HG02870 (cell line): ENCODE measurements around the gene KRT77.

Experiments
- ATAC-seq: cut with Tn5 transposase; IDR thresholded peaks from one replicate; pipeline ENCODE4 v1.9.1; 2021; ENCODE audit warnings: mild to moderate bottlenecking, moderate library complexity; ENCODE audit not compliant: unreplicated experiment

KRT77 gene

GRCh38 chr12:52693261-52693660 is 10.1 kb downstream of the KRT77 start:
- ATAC-seq = no peak

DNA sequence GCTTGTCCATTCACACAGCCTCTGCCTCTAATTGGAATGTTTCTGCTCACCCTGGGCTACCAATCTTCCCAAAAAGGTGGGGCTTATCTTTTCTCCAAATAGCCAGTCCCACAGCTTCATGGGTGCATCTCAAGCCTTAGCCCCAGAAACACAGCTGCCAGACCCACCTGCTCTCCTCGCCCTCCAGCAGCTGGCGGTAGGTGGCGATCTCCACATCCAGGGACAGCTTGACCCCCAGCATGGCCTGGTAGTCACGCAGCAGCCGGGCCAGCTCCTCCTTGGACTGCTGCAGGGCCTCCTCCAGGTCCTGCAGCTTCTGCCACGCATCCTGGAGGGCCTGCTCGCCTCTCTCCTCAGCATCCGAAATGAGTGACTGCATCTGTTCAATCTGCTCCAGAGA is 11.1 kb downstream of the KRT77 start:
- ATAC-seq = no peak

- ATAC-seq = no peak
These were observed 11.5 kb downstream of the KRT77 start for GRCh38 chr12:52691841-52692150.

GRCh38 chr12:52691076-52691840 is 12.1 kb downstream of the KRT77 start:
- no peak for ATAC-seq

DNA sequence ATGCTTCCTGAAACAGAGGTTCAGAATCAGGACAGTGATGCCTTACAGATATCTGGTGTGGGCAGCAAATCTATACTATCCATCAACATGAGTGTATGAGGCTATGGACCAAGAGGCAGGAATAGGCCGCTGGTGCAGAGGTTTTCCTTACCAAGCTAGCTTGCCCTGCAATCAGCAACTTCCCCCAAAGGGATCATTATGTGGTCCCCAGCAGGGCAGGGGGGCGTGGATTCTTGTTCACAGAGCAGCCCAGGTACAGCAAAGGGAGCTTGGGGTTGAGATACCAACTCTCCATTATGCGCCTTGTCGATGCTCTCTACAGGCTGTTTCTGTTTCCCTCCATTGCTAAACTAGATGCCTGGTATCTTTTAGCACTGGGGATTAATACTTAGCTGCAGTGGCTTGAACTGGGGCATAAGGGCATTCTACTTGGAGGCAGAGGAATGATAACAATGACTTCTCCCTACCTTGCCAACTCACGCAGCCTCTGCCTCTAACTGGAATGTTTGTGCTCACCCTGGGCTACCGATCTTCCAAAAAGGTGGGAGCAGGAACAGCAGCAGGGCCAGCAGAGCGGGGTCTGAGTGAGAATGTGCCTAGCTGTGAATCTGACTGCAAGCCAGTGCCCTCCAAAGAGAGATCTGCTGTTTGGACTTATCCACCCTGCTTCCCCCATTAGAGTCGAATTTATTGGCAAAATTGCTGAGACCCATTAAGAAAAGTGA is 12.8 kb downstream of the KRT77 start:
- no peak for ATAC-seq

GRCh38 chr12:52689936-52690335 is 13.4 kb downstream of the KRT77 start:
- ATAC-seq = no peak

GRCh38 chr12:52689239-52689638 is 14.1 kb downstream of the KRT77 start:
- ATAC-seq = no peak

- no peak for ATAC-seq
These were observed 14.8 kb downstream of the KRT77 start for GRCh38 chr12:52688481-52688880.

DNA sequence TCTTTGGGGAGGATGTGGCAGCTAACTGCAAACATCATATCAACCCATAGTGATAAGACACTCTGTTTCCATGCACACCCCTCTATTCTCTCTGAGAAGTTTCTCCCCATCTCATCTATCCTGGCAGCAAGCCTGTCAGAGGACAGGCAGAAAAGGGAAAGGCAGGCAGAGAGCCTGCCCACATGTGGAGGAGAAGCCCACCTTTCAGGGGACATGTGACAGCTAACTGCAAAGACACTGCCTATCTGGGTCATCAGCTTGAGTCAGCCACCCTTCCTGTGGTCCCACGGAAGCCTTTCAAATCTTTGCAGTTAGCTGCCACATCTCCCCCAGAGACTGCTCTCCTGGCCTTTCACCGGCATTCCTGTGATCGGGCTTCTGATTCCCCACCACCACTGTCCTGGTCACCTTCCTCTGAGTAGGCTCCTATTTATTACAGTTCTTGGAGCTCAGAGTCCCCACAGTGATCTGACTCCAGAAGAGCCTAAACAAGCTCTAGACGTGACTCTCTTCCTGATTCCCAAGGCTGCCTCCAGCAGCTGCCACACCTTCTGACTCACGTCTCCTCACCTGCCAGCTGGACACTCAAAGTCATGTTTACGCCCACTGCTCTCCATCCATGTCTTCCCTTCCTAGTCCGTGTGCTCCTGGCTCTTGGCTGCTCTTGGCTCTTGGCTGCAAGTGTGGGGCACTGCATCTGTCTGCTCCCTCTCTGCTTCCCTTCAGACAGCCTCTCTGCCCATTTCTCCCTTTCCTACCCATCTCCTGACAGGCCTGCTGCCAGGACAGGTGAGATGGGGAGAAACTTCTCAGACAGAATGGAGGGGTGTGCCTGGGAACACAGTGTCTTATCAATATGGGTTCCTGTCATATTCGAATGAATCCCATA is 15.6 kb downstream of the KRT77 start:
- ATAC-seq = no peak

GRCh38 chr12:52686756-52687487 is 16.4 kb downstream of the KRT77 start:
- no peak for ATAC-seq

GRCh38 chr12:52686063-52686462 is 17.3 kb downstream of the KRT77 start:
- ATAC-seq = no peak

GRCh38 chr12:52685406-52685890 is 17.9 kb downstream of the KRT77 start:
- no peak for ATAC-seq

- no peak for ATAC-seq
These were observed 18.9 kb downstream of the KRT77 start for GRCh38 chr12:52684431-52684830.

- ATAC-seq = no peak
These were observed 19.6 kb downstream of the KRT77 start for GRCh38 chr12:52683575-52684300.

GRCh38 chr12:52682938-52683574 is 20.3 kb downstream of the KRT77 start:
- ATAC-seq = no peak

GRCh38 chr12:52682381-52682660 is 21.0 kb downstream of the KRT77 start:
- no peak for ATAC-seq

GRCh38 chr12:52681526-52682380 is 21.6 kb downstream of the KRT77 start:
- ATAC-seq = no peak

DNA sequence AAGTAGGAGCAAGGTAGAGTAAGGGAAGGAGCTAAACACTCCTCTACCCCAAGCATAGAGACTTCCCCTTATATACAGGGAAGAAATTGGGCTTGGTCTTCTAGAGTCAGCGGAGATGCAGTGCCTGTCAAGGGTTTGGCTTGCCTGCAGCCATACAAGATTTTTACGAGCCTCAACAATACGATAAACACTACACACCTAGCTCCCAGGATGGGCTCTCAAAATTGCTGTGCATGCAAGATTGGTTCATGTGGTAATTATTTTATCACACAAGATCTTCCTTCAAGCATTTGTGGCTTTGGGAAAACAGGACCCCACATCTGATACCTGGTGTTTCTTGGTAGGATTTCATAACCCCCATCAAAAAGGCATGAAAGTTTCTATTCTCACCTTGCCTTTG is 23.0 kb downstream of the KRT77 start, which contains the start of gene KRT1:
KRT1 (minus strand) TSS at position 45 of the 400 bp plus-strand sequence. CDS start 59 bp downstream, outside the sequence.
- ATAC-seq = no peak

GRCh38 chr12:52679875-52680274 is 23.4 kb downstream of the KRT77 start:
- ATAC-seq = no peak
